HCT116 (cell line): ENCODE results near the gene SEMA3B. TPM values are rescaled to one million over a fixed set of nuclear protein-coding genes. Genes with fewer than 3 reads are reported as not detected.

Source experiments
- ATAC-seq: fragments of 200-7000 bp; cut with Tn5 transposase; 2 replicates; pipeline ENCODE4 v1.9.1; 2020; ENCODE audit warnings: mild to moderate bottlenecking, moderate library complexity
- BruUV-seq: library from RNA; stranded (reverse); fragments of 400-500 nt; replicated peaks from 2 replicates; lab custom pipeline; 2021; lab: Mats Ljungman, UMichigan
- CTCF ChIA-PET: fragments of 300-600 bp; sonication (Branson Sonifier 250); formaldehyde crosslinking; loops from one replicate; lab custom pipeline; 2021; ENCODE audit warnings: antibody characterized with exemption; lab: Charles Lee
- POLR2A ChIA-PET: fragments of 300-600, 350-600 bp; sonication (Branson Sonifier 250); formaldehyde crosslinking; loops from one replicate; lab custom pipeline; 2021; ENCODE audit warnings: antibody characterized with exemption; lab: Charles Lee
- RAD21 ChIA-PET, 2 experiments: fragments of 300-600 bp; sonication (Branson Sonifier 250); formaldehyde crosslinking; loops; one replicate each; lab custom pipeline; 2023; ENCODE audit warnings: low total read pairs in 2 of 2; ENCODE audit not compliant: uncharacterized antibody in 2 of 2, unreplicated experiment in 2 of 2, low non-redundant PET in 1 of 2; lab: Charles Lee
- DNase-seq: peaks from one replicate; pipeline ENCODE4 v3.0.0-alpha.2; 2010; ENCODE audit warnings: low read depth, low spot score
- H2AFZ ChIP-seq: fragments of 200-600 bp; shearing (Covaris generic), sonication (generic); 2 replicates; pipeline ENCODE4 v1.6.1; 2017; ENCODE audit warnings: low read depth, mixed run types, mixed read lengths, antibody characterized with exemption, low read length; ENCODE audit not compliant: poor library complexity, severe bottlenecking
- H3K27ac ChIP-seq: 2 replicates; pipeline ENCODE4 v1.5.1; 2012; ENCODE audit warnings: low read depth, low read length
- H3K27me3 ChIP-seq: fragments of 200-600 bp; sonication (generic); 2 replicates; pipeline ENCODE4 v1.6.1; 2016; ENCODE audit warnings: mixed run types, low read length, mixed read lengths; ENCODE audit not compliant: insufficient read depth
- H3K36me3 ChIP-seq, 2 experiments: fragments of 200-500 bp in 1 of 2; fragments of 200-600 bp in 1 of 2; sonication (Bioruptor generic) in 1 of 2; sonication (generic) in 1 of 2; 2 replicates each; pipeline versions ENCODE4 v1.5.1 to v1.6.1; 2014 to 2016; ENCODE audit warnings: low read length in 2 of 2, inconsistent platforms in 1 of 2, mixed read lengths in 1 of 2, mixed run types in 1 of 2; ENCODE audit not compliant: insufficient read depth in 2 of 2, control insufficient read depth in 1 of 2
- H3K4me1 ChIP-seq, 2 experiments: fragments of 200-600 bp in 1 of 2; sonication (generic) in 1 of 2; 2 replicates each; pipeline versions ENCODE4 v1.5.1 to v1.6.1; 2012 to 2017; ENCODE audit warnings: low read length in 2 of 2, inconsistent platforms in 1 of 2, mild to moderate bottlenecking in 1 of 2, mixed read lengths in 1 of 2, mixed run types in 1 of 2, moderate library complexity in 1 of 2; ENCODE audit not compliant: insufficient read depth in 2 of 2, control insufficient read depth in 1 of 2
- H3K4me2 ChIP-seq: fragments of 200-600 bp; sonication (generic); 2 replicates; pipeline ENCODE4 v1.6.1; 2017; ENCODE audit warnings: mixed run types, low read length, mixed read lengths
- H3K4me3 ChIP-seq, 2 experiments: fragments of 200-600 bp in 1 of 2; sonication (generic) in 1 of 2; replicated peaks in 1 of 2; 2 replicates each; pipeline ENCODE4 v1.5.1; 2011 to 2016; ENCODE audit warnings: low read length in 2 of 2, control low read depth in 1 of 2, low read depth in 1 of 2, mild to moderate bottlenecking in 1 of 2, mixed read lengths in 1 of 2, mixed run types in 1 of 2
- H3K79me2 ChIP-seq: fragments of 200-600 bp; sonication (generic); 2 replicates; pipeline ENCODE4 v1.6.1; 2017; ENCODE audit warnings: mild to moderate bottlenecking, mixed run types, low read length, moderate library complexity, mixed read lengths; ENCODE audit not compliant: insufficient read depth
- H3K9ac ChIP-seq: fragments of 200-600 bp; sonication (generic); 2 replicates; pipeline ENCODE4 v1.6.1; 2016; ENCODE audit warnings: low read length, mixed read lengths
- H3K9me2 ChIP-seq: fragments of 200-600 bp; sonication (generic), shearing (Covaris generic); 2 replicates; pipeline ENCODE4 v1.6.1; 2017; ENCODE audit warnings: mixed run types, mild to moderate bottlenecking, moderate library complexity; ENCODE audit not compliant: insufficient read depth
- H3K9me3 ChIP-seq, 2 experiments: fragments of 200-500 bp in 1 of 2; fragments of 200-600 bp in 1 of 2; sonication (Bioruptor generic) in 1 of 2; sonication (generic) in 1 of 2; 2 replicates each; pipeline ENCODE4 v1.6.1; 2014 to 2017; ENCODE audit warnings: low read length in 2 of 2, mixed read lengths in 2 of 2, inconsistent platforms in 1 of 2, low read depth in 1 of 2, mild to moderate bottlenecking in 1 of 2, mixed run types in 1 of 2, moderate library complexity in 1 of 2; ENCODE audit not compliant: control insufficient read depth in 1 of 2, insufficient read depth in 1 of 2
- H4K20me1 ChIP-seq: fragments of 200-600 bp; sonication (generic), shearing (Covaris generic); 2 replicates; pipeline ENCODE4 v1.6.1; 2017; ENCODE audit warnings: mixed run types, mild to moderate bottlenecking, moderate library complexity; ENCODE audit not compliant: insufficient read depth
- CEBPB ChIP-seq: IDR thresholded peaks from 2 replicates; pipeline ENCODE4 v1.6.1; 2012; ENCODE audit warnings: low read depth
- CTCF ChIP-seq, 3 experiments: fragments of 200-600 bp in 1 of 3; sonication (generic) in 1 of 3; IDR thresholded peaks in 2 of 3; conservative IDR thresholded peaks in 1 of 3; 2 replicates each; pipeline ENCODE4 v1.5.1; 2012 to 2017; ENCODE audit warnings: low read depth in 2 of 3, low read length in 2 of 3, antibody characterized with exemption in 1 of 3, borderline replicate concordance in 1 of 3, control low read depth in 1 of 3, mild to moderate bottlenecking in 1 of 3, mixed read lengths in 1 of 3, mixed run types in 1 of 3, moderate library complexity in 1 of 3; ENCODE audit not compliant: insufficient read depth in 1 of 3
- EZH2 ChIP-seq: fragments of 200-600 bp; sonication (generic); IDR thresholded peaks from 2 replicates; pipeline ENCODE4 v1.6.1; 2017; ENCODE audit warnings: antibody characterized with exemption, mixed run types
- FOSL1 ChIP-seq: IDR thresholded peaks from 2 replicates; pipeline ENCODE4 v1.6.1; 2012; ENCODE audit warnings: low read depth
- POLR2A ChIP-seq: IDR thresholded peaks from 2 replicates; pipeline ENCODE4 v1.7.0; 2011; ENCODE audit warnings: borderline replicate concordance; ENCODE audit not compliant: insufficient read depth, insufficient read length; ENCODE audit errors: extremely low read depth
- POLR2AphosphoS5 ChIP-seq: IDR thresholded peaks from 2 replicates; pipeline ENCODE4 v1.6.1; 2011; ENCODE audit warnings: mild to moderate bottlenecking, low read depth, low read length, moderate library complexity
- SP1 ChIP-seq: IDR thresholded peaks from 2 replicates; pipeline ENCODE4 v1.6.1; 2012; ENCODE audit warnings: low read depth
- YY1 ChIP-seq: IDR thresholded peaks from 2 replicates; pipeline ENCODE4 v1.6.1; 2011; ENCODE audit warnings: low read length, low read depth, moderate library complexity, mild to moderate bottlenecking; ENCODE audit not compliant: insufficient replicate concordance; ENCODE audit errors: extremely low read depth
- intact Hi-C: fragments of 100-400 bp; cut with micrococcal nuclease; formaldehyde crosslinking; loops from 2 replicates; pipeline ENCODE4 v1.10.0; 2022
- total RNA-seq: library from RNA; stranded (reverse); gene quantifications from one replicate; pipeline ENCODE4 v1.2.1, GENCODE V29; 2021; ENCODE audit not compliant: unreplicated experiment

The SEMA3B gene
- total RNA-seq, 1 experiment from 2014 or later, result 46.2 TPM

- H4K20me1 ChIP-seq, result no peaks in the 10 kb centered on the region
- H3K9me3 ChIP-seq, result no peaks in the 10 kb centered on the region
- DNase-seq (peak; percentile 75), ATAC-seq (peak; percentile 52)
- intact Hi-C loops, result loop anchor here (1.0 to 2.0 kb wide), 3 partner anchors 21 to 64 kb away; partner anchors contain the start of gene HYAL1
- no peaks in the 10 kb centered on the region for H3K27me3 ChIP-seq
- H3K27ac ChIP-seq, result peak overlapping the region; percentile 93; the same call in 1 of the 2 replicates
- RAD21 ChIA-PET, result interaction anchor here (0.8 to 1.5 kb wide), 2 partner anchors 21 to 25 kb away, joined by 3 to 4 read pairs; partner anchors contain the start of genes HYAL1 (in 1 of the 2), HYAL3 (in 1 of the 2) and NAA80 (in 1 of the 2)
- TF ChIP-seq SP1 (no peak), POLR2AphosphoS5 (peak; percentile 50), YY1 (no peak), FOSL1 (no peak), CTCF (IDR thresholded peaks at IDR 0.05 in 2 of 3, conservative IDR thresholded peaks at IDR 0.05 in 1 of 3; ENCODE audit: borderline replicate concordance in 1 of 3, insufficient read depth in 1 of 3, low read depth in 2 of 3, low read length in 2 of 3) (peak in 2 of 3 experiments; percentile 93 to 95; a peak in 4 of 6 replicates), POLR2A (no peak), CEBPB (no peak), EZH2 (no peak)
- H3K36me3 ChIP-seq, result peaks cover 9 to 12% of the 10 kb centered on the region in 2 experiments; a peak in 2 of 4 replicates
- POLR2A ChIA-PET, result interaction anchor here (0.6 to 1.0 kb wide), 2 partner anchors 13 kb away, joined by 3 to 6 read pairs; no protein-coding TSS in a partner anchor
- CTCF ChIA-PET, result interaction anchor here (0.6 to 1.8 kb wide), 13 partner anchors 11 to 130 kb away, joined by 3 to 14 read pairs (median 4); partner anchors contain the start of genes HYAL1, IFRD2, LSMEM2 and RASSF1
- H3K4me3 ChIP-seq, result no peak overlapping the region
- H3K4me2 ChIP-seq, result peak overlapping the region; percentile 8; the same call in 1 of the 2 replicates
- peaks cover 30 to 58% of the 10 kb centered on the region in 2 experiments for H3K4me1 ChIP-seq
- no peak overlapping the region for H2AFZ ChIP-seq
- H3K9me2 ChIP-seq, result no peaks in the 10 kb centered on the region
- no peak overlapping the region for H3K9ac ChIP-seq
- H3K79me2 ChIP-seq, result peaks cover 42% of the 10 kb centered on the region
- BruUV-seq, result no TSS peak
These were observed 55.6 kb downstream of the SEMA3B start for GRCh38 chr3:50324351-50325112.
